Hypothalamus (tissue), 51 donors: ENCODE data around the gene RFPL1.

Experiments used
- DNase-seq, 51 donors: peaks; one replicate each; lab custom pipeline; 2025; lab: John Stamatoyannopoulos, UW

RFPL1 gene

GRCh38 chr22:29442976-29443375 is 4.6 kb downstream of the RFPL1 start:
- DNase-seq, result no peak

GRCh38 chr22:29443452-29443851 is 5.1 kb downstream of the RFPL1 start:
- DNase-seq, result no peak

GRCh38 chr22:29443861-29444792 is 5.7 kb downstream of the RFPL1 start:
- DNase-seq, result no peak

GRCh38 chr22:29445508-29445907 is 7.1 kb downstream of the RFPL1 start:
- no peak for DNase-seq

- DNase-seq, result no peak
These were observed 9.5 kb downstream of the RFPL1 start for GRCh38 chr22:29447906-29448305.

GRCh38 chr22:29449296-29449875 is 11.0 kb downstream of the RFPL1 start:
- no peak for DNase-seq

GRCh38 chr22:29450222-29450621 is 11.8 kb downstream of the RFPL1 start:
- DNase-seq, result no peak

- DNase-seq, result no peak
These were observed 13.5 kb downstream of the RFPL1 start for GRCh38 chr22:29451863-29452262.

- peak in 33 of 51 donors; percentile 1 to 74 (median 37) for DNase-seq
These were observed 15.9 kb downstream of the RFPL1 start for GRCh38 chr22:29454276-29454675.

- no peak for DNase-seq
These were observed 17.9 kb downstream of the RFPL1 start for GRCh38 chr22:29456211-29456671.

- peak in 2 of 51 donors; percentile 3 to 28 for DNase-seq
These were observed 19.3 kb downstream of the RFPL1 start for GRCh38 chr22:29457730-29458129.

- no peak for DNase-seq
These were observed 20.2 kb downstream of the RFPL1 start for GRCh38 chr22:29458551-29458950.

- DNase-seq, result no peak
These were observed 21.4 kb downstream of the RFPL1 start for GRCh38 chr22:29459773-29460172.

GRCh38 chr22:29461263-29461662 is 22.9 kb downstream of the RFPL1 start:
- DNase-seq, result no peak

- no peak for DNase-seq
These were observed 25.2 kb downstream of the RFPL1 start for GRCh38 chr22:29463629-29464028.

GRCh38 chr22:29464581-29464980 is 26.2 kb downstream of the RFPL1 start:
- no peak for DNase-seq

GRCh38 chr22:29469755-29470154 is 31.4 kb downstream of the RFPL1 start:
- DNase-seq, result no peak

- peak in 15 of 51 donors; percentile 4 to 60 (median 14) for DNase-seq
These were observed 31.9 kb downstream of the RFPL1 start for GRCh38 chr22:29470159-29470855.

- DNase-seq, result no peak
These were observed 34.6 kb downstream of the RFPL1 start for GRCh38 chr22:29473001-29473400.

- DNase-seq, result no peak
These were observed 37.2 kb downstream of the RFPL1 start for GRCh38 chr22:29475550-29475949.

- DNase-seq, result no peak
These were observed 37.7 kb downstream of the RFPL1 start for GRCh38 chr22:29476116-29476515.
